Measurements from ENCODE around the gene ANKRD13A. TPM values are rescaled to one million over a fixed set of nuclear protein-coding genes. Genes with fewer than 3 reads are reported as not detected.
A peak's percentile ranks its signal among the peaks of the same experiment; 100 is the strongest.

The ANKRD13A gene
- total and polyA plus RNA-seq, 2 of the 13 experiments (the other 11 are each of a cell fraction or from before 2014, with no cell fraction given): 34.1 to 41.6 TPM

- peak; percentile 80 for TF ChIP-seq FOXK2 (IDR thresholded peaks at IDR 0.05)
- no peak for TF ChIP-seq ZFP41 (CRISPR knock-in tag; IDR thresholded peaks at IDR 0.05; ENCODE audit: borderline replicate concordance)
- peak; percentile 56; the same call in 1 of the 2 replicates for TF ChIP-seq PRDM15 (CRISPR knock-in tag; IDR thresholded peaks at IDR 0.05)
- no peak for TF ChIP-seq MAF1 (CRISPR knock-in tag; IDR thresholded peaks at IDR 0.05; ENCODE audit: borderline replicate concordance)
- TF ChIP-seq NRL (CRISPR knock-in tag; IDR thresholded peaks at IDR 0.05; ENCODE audit: borderline replicate concordance): no peak
- peak; percentile 84 for TF ChIP-seq IKZF5 (CRISPR knock-in tag; IDR thresholded peaks at IDR 0.05)
- TF ChIP-seq NBN (conservative IDR thresholded peaks at IDR 0.05): no peak
- no peak for TF ChIP-seq SRSF9 (IDR thresholded peaks at IDR 0.05; ENCODE audit: borderline replicate concordance, insufficient read depth, low read depth, low read length, poor library complexity, severe bottlenecking)
- no peak for TF ChIP-seq ISX (CRISPR knock-in tag; conservative IDR thresholded peaks at IDR 0.05)
- TF ChIP-seq EED (CRISPR knock-in tag; IDR thresholded peaks at IDR 0.05): peak; percentile 52; the same call in 1 of the 2 replicates
- peak; percentile 92 for TF ChIP-seq SALL1 (CRISPR knock-in tag; IDR thresholded peaks at IDR 0.05)
- TF ChIP-seq ZNF234 (CRISPR knock-in tag; conservative IDR thresholded peaks at IDR 0.05): no peak
- TF ChIP-seq PAXIP1 (CRISPR knock-in tag; conservative IDR thresholded peaks at IDR 0.05): peak; percentile 76
- TF ChIP-seq GTF2F1 (IDR thresholded peaks at IDR 0.05; ENCODE audit: low read length): no peak
- TF ChIP-seq SP2 (CRISPR knock-in tag; IDR thresholded peaks at IDR 0.05): peak; percentile 77
- peak; percentile 31; the same call in 1 of the 2 replicates for TF ChIP-seq CREM (IDR thresholded peaks at IDR 0.05)
- TF ChIP-seq CREM (CRISPR knock-in tag; IDR thresholded peaks at IDR 0.05): no peak
- no peak for TF ChIP-seq PLRG1 (conservative IDR thresholded peaks at IDR 0.05)
- 0 out of 2 replicates have a peak, but pooled peaks have one; percentile 75 for TF ChIP-seq ZSCAN5A (CRISPR knock-in tag; IDR thresholded peaks at IDR 0.05; ENCODE audit: borderline replicate concordance)
- TF ChIP-seq CAMTA2 (CRISPR knock-in tag; IDR thresholded peaks at IDR 0.05; ENCODE audit: borderline replicate concordance): no peak
These were observed 80.5 kb downstream of the ANKRD13A start (continued) for GRCh38 chr12:110079477-110080400.

Data from HepG2 (cell line).